Hepatic stellate cell (primary cell): Measurements from ENCODE around the gene CDK14.
"Not testable (repeated sequence)": the region's sequence is repeated elsewhere in the genome, so short reads cannot be mapped to it uniquely, and the experiment has no call there.

Experiments used
- DNase-seq: peaks from one replicate; pipeline ENCODE4 v3.0.0; 2011; ENCODE audit warnings: low spot score

The CDK14 gene

DNA sequence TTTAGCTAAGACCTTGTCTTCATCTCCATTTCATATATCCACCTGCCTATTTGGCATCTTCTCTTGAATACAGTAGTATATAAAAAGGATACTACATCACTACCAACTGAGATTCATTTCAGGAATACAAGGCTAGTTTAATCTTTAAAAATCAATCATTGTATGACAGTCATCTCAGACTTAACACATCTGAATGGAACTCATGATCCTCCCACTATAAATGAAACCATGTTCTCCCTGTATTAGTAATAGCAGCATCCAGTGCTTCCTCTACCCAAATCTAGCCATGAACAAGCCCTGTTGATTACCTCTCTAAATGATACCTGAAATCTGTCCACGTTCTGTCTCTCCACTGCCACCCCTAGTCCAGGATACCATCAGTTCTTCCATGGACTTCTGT, 196.2 kb downstream of the CDK14 start:
- DNase-seq: no peak

DNA sequence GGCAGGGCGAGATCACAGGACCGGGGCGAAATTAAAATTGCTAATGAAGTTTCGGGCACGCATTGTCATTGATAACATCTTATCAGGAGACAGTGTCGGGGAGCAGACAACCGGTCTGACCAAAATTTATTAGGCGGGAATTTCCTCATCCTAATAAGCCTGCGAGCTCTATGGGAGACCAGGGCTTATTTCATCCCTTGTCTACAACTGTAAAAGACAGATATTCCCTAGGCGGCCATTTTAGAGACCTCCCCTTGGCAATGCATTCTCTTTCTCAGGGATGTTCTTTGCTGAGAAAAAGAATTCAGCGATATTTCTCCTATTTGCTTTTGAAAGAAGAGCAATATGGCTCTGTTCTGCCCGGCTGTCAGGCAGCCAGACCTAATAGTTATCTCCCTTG, 198.1 kb downstream of the CDK14 start:
- DNase-seq: not testable (repeated sequence)

DNA sequence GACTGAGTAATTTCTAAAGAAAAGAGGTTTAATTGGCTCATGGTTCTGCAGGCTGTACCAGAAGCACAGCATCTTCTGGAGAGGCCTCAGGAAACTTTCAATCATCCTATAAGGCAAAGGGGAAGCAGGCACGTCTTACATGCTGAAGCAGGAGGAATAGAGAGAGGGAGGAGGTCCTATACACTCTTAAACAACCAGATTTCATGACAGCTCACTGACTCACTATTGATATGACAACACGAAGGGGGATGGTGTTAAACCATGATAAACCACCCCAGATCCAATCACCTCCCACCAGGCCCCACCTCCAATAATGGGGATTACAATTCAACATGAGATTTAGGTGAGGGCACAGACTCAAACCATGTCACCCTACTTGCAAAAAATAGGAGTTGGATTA, 201.5 kb downstream of the CDK14 start:
- DNase-seq: no peak

DNA sequence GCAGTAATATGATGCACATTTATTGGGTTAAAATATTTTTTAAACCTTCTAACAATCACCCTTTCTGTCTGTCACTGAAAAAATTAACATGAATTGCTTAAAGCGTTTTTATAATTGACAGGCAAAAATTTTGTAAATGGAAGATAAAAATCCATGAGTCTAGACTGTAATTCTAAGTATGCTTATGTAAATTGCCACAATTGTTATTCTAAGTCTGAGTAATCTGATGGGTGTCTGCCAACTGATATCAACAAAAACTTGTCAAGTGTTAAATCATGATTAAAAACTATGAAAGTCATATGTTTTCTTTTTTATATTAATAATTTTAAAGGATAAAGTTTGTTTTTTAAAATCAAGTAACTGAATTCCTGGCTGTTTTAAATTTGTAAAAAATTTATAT, 208.2 kb downstream of the CDK14 start:
- no peak for DNase-seq

DNA sequence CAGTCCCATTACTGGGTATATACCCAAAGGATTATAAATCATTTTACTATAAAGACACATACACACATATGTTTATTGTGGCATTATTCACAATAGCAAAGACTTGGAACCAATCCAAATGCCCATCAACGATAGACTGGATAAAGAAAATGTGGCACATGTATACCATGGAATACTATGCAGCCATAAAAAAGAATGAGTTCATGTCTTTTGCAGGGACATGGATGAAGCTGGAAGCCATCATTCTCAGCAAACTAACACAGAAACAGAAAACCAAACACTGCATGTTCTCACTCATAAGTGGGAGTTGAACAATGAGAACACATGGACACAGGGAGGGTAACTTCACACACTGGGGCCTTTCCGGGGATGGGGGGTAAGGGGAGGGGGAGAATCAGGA, 219.4 kb downstream of the CDK14 start:
- DNase-seq: not testable (repeated sequence)

DNA sequence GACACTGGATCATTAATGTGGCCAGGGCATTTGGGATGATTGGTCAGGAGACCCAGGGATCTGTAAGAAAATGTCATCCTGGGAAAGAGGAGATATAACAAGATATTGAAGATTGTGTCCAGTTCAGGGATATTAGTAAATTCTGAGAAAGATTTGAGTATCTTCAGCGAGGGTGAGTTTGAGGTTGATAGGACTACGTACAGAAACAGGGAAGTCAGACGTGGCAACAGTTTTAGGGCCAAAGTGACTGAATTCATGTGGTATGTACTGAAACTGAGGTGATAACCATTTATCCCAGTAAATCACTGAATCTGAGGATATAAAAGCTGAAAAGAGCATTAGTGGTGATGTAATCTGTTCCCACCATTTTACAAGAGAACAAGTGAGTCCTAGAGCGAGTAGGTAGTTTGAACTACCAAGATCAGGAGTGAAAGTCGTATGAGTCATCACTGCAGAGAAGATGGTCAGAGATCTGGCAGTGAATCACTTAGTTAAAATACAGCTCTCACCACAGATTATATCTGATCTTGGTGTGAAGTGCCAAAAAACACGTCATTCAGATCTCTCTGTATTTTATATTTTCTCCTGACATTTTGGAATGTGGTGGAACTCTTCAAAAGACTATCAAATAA, 220.5 kb downstream of the CDK14 start:
- DNase-seq: peak; percentile 34

DNA sequence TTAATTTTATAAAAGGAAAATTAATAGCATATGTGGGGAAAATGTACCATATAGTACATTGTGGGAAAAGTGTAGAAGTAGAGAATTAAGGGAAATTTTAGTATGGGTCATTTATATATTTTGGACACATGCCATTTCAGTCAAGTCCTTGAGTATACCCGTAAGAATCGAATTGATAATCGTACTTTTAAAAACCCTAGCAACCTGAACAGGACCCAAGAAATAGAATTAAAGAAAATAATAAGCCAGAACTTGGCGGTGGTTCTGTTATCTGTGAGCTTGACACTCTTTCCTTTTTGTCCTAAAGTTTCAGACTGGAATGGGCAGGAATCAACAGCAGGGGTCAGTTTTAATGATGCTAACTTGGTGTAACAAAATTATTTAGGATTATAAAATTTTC, 221.0 kb downstream of the CDK14 start:
- no peak for DNase-seq

DNA sequence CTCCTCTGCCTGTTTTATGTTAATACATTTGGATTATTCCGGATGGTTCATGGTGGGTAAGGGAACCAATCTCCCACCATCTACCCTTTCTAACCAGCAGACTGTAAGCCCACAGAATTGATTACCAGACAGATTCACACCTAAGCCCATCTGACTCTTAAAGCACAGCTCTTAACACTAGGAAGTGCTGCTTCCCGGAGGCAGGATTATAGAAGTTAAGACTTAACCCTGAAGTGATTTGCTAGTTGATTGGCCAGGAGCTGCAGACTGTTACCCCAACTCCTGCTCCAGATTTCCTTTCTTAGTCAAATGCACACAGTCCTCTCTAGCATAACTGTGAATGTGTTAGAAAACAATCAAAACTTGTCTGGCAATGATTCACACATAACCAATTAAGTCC, 221.7 kb downstream of the CDK14 start:
- no peak for DNase-seq

DNA sequence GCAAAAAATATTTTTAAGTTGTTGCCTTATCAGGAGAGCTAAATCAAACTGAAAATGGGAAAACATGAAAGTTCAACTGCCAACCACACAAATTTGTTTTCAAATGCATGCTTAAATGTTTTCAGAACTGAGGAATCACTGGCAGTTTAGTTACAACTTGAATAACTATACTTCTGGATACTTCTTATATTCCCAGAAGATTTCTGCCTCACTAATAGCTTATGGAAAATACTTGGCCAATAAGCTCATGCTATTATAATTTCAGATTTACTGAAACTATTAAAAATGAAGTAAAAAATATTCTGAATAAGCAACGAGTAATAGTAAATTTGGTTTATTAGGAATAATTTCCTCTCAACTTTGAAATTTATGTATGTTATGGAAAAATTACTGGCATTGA, 222.2 kb downstream of the CDK14 start:
- no peak for DNase-seq

DNA sequence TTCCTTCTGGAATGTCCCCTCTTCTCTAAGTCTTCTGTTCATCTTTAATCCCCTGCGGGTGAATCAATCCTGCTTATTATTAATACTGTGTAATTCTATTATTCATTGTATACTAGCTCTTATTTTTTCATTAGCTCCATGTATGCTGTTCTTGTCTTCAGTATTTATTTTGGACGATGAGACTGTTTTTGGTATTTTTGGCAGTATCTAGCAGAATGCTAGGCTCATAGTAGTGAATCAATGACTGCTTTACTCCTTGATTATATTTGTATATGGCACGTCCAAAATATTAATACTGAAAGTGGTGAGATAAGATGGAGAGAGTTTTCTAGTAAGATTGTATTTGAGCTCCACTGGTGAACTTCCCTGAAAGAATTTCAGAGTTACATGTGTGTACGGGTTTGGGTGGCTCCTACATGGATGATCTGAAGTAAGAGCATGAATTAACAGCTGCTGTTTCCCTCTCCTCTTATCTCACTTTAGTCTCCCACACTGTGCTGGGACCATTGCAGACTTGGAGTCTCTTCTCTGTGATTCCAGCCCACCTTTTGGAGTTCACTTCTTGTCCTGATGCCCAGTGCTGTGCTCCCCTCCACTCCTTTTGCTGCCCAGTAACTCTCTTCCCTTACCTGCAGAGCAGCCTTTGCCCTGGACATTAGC, 226.0 kb downstream of the CDK14 start:
- no peak for DNase-seq

DNA sequence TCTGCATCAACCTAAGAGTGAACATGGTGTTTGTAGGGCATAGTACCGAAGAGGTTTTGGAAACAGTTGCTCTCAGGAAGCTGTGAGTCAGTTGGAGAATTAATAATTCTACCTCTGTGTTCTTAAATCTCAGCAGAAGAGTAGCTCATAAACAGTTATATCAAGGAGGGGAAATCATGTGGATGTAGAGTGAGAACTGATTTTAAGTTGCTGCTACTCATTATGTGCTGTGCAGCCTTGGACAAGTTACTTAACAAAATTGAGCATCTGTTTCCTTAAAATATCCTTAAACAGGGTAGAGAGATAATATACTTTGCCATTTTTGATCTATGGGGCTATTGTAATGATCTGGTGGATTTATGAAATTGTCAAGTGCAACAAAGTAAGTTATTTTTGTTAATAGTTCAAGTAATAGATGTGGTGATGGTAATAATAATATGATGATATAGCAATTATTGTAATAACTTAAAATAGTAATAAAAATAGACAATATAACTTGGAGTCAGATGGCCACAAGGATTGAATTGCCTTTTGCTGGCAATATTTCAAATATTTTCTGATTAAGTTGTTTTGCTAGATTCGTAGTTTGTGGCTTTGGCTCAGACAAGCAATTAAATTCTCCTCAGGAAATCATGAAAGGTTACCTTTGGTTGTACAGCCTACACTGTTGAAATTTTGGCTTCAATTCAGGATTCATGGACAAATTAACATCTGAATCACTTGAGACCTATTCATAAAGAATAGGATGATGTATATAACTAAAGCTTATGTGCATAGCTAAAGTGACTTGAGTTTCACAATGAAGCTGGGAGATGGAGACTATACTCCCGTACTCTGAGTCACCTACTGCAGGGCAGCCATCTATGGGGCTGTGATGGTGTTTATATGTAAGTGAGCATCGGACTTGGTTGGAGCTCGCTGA, 228.5 kb downstream of the CDK14 start:
- DNase-seq: peak; percentile 21

DNA sequence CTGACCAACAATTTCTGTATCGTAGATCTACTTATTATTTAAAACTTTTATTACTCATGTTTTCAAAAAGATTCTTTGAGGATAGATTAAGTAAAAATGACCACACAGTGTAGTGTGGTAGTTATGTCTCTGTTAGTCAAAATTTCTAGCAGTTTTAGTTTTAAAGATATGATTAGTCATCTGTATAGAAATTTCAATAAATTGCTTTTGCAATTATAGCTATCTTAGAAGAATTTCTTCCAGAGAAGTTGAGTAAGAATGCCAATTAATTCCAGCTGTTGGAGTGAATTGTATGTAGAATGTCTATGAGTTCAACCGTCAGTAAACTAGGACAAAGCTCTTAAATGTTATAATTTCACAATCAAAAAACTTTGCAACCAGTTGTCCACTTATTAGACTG, 229.7 kb downstream of the CDK14 start:
- DNase-seq: peak; percentile 9

DNA sequence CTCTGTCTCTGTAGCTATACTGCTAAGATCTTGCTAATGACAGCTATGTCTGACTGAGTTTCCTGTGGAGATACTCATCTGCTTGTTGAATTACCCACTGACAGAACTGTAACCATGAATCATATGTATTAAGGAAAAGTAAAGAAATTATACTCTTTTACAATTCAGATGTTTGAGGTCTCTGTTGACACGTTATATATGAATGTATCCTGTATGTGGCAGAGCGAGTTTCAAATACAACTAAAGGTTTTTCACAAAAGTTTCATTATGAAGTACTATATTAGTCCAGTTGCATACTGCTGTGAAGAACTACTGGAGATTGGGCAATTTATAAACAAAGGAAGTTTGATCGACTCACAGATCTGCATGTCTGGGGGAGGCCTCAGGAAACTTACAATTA, 232.5 kb downstream of the CDK14 start:
- DNase-seq: no peak

DNA sequence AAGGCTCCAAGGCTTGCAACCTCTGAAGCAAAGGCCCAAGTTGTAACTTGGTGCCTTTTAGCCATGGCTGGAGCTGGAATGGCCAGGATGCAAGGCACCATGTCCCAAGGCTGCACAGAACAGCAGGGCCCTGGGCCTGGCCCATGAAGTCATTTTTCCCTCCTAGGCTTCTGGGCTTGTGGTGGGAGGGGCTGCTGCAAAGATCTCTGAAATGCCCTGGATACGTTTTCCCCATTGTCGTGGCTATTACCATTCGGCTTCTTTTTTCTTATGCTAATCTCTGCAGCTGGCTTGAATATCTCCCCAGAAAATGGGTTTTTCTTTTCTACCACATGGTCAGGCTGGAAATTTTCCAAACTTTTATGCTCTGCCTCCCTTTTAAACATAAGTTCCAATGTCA, 234.2 kb downstream of the CDK14 start:
- DNase-seq: no peak

DNA sequence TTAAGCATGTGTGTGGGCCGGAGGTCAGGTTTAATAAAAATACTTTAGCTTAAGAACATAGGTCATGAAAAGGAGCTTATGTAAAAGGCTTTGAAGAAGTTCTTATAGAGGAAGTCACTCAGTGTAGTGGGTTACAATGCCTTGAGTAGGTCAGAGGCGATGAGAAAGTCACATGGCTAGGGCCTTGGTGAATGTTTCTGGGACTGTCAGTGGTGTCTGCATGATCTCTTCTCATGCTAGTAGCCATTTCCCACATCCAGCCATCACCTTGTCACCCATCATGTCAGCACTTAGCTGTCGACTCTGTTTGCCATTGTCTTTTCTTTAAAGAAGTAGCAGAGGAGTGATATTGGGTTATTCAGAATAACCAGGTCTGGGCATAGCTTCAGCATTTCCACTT, 236.6 kb downstream of the CDK14 start:
- no peak for DNase-seq

DNA sequence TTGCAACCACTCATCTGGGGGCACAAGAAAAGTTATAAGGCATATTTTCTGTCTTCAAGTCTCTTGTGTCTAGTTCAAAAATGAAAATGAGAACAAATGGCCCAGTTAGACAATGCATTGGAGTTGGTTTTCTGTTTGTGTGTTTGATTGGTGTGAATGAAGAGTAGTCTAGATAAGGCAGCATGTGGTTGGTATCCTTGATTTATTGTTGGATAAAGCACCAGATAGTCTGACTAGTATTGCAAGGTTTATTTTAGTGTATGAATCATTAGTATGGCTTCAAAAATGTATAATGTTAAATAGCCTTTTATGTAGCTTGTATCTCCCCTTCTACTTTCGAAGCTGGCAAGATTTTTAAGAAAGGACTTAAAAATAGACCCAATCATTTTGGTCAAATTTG, 237.3 kb downstream of the CDK14 start:
- DNase-seq: peak; percentile 1

DNA sequence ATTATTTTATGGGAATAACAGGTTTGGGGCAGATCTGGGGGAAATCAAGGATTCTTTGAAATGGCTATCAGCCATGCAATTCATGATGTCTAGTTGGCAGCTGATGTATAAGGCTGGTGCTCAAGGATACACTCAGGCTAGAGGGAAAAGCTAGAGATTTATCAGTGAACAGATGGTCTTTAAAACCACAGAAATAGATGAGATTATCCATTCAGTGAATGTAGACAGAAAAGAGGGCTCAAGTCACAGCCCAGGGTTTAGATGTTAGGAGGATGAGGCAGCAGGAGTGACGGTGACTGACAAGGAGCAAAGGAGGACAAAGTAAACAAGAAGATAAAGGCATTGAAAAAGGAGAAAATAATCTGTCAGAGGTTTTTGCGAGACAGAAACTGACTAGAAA, 238.7 kb downstream of the CDK14 start:
- no peak for DNase-seq

DNA sequence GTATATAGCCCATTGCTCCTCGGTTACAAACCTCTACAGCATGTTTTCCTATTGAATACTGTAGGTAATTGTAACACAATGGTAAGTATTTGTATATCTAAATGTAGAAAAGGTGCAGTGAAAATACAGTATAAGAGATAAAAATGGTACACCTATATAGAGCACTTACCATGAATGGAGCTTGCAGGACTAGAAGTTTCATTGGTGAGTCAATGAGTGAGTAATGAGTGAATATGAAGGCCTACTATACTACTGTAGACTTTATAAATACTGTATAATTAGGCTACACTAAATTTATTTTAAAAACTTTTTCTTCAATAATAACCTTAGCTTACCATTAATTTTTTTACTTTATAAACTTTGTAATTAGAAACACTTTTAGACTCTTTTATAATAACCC, 239.7 kb downstream of the CDK14 start:
- DNase-seq: no peak

DNA sequence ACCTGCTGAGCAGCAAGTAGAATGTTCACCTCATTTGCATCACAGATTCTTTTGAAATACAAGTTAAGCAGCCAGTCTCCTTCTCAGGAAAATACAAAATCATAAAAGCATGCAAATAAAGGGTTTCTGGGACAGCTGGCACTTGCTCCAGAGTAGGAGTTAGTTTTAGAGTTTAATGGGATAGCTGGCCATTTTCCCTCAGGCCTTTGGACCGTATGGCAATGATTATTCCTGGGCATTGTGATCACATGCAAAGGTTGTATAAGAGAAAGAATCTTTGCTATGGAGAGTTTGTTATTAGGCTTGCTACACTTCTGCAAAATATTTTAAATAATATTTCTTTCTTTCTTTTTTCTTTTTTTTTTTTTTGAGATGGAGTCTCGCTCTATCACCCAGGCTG, 240.8 kb downstream of the CDK14 start:
- DNase-seq: no peak

DNA sequence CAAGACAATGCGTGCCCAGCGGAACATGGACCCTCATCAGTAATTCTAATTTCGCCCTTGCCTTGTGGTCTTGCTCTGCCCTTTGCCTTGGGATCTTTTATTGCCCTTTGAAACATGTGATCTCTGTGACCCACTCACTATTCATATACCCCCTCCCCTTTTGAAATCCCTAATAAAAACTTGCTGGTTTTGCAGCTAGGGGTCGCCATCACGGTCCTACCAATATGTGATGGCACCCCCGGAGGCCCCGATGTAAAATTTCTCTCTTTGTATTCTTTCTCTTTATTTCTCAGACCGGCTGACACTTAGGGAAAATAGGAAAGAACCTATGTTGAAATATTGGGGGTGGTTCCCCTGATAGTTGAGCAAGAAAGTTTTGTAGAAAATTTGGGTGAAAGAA, 242.7 kb downstream of the CDK14 start:
- no peak for DNase-seq

DNA sequence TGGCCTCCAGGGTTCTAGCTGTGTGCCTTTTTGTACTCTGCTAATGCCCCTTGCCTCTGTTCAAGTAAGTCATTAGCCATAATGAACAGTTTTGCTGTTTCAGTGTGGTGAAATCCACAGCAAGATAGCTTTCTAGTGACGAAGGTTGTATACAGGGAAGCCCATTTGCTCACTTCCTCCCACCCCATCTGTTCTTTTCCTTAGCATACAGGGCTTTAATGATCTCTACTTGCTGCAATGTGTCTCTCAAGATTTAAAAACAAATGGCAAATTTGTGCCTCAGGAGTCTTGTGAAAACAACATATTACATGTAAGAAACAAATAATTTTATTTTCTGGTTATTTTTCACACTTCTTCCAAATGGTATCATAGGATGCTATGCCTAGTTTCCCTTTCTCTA, 243.2 kb downstream of the CDK14 start:
- no peak for DNase-seq

DNA sequence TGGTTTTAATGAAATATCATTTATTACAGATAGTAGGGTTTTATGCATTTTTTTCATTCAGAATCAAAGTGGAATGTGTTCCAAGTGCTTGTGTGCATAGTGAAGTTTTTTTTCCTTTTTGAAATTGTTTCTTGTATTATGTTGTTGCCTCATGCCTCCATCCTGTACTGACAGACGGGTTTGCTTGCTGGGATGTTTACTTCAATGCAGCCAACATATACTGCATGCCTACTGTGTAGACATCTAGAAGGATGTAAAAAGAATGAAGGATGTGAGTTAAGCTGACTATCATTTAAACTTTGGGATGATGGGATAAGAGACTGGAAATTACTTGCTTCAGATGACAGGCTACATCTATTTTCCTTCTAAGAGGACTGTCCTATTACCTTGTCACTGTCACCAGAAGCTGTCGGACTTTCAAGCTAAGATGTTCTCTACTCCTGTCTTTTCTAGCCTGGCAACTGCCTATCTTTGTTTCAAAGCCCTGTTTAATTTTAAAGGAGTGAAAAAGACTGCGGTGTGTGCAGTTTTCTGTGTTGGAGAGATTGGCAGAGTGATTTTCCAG, 243.7 kb downstream of the CDK14 start:
- no peak for DNase-seq
